Hindlimb muscle (tissue), 1 donor: ENCODE measurements around the gene SLC30A9. TPM values are rescaled to one million over a fixed set of nuclear protein-coding genes. Genes with fewer than 3 reads are reported as not detected.

ENCODE experiments used
- DNase-seq: peaks from one replicate; pipeline ENCODE4 v3.0.0-alpha.2; 2013
- polyA plus RNA-seq: library from polyadenylated mRNA; unstranded; fragments of 120-200 nt; gene quantifications from one replicate; pipeline ENCODE4 v1.2.1, GENCODE V29; 2013; ENCODE audit not compliant: insufficient read length

The SLC30A9 gene
- polyA plus RNA-seq = 48.0 TPM

DNA sequence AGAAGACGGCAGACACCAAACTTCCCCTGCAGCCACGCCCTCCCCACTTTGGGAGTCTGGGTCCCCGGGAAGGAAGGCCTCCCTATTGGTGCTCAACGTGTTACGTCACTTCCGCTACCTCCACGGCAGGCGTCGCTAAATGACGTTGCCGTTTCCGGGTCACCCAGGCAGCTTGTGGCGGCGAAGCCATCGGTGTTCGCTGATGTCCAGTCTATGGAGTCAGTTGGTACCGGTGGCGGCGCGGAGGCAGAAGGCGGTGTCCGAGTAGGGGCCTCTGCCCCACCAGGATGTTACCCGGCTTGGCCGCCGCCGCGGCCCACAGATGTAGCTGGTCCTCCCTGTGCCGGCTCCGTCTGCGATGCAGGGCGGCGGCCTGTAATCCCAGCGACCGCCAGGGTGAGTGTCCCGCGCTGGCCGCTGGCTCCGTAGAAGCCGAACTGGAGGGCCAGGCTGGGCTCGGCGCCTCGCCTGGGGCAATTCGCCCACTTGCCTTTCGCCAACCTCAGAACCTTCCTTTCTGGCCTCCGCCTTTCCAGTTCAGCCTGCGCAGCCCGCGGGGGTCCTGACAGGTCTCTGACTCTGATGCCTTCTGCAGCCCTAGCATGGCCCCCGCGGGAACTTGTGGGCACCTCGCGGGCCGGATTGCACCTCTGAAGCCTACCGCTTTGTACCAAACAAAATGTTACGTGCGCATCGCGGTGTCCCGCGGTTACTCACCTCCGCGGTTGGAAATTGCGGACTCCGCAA, at the start of gene SLC30A9:
SLC30A9 (plus strand) TSS at position 166 of the 747 bp plus-strand sequence; CDS start at position 288, 122 bp downstream.
- peak; percentile 96 for DNase-seq

DNA sequence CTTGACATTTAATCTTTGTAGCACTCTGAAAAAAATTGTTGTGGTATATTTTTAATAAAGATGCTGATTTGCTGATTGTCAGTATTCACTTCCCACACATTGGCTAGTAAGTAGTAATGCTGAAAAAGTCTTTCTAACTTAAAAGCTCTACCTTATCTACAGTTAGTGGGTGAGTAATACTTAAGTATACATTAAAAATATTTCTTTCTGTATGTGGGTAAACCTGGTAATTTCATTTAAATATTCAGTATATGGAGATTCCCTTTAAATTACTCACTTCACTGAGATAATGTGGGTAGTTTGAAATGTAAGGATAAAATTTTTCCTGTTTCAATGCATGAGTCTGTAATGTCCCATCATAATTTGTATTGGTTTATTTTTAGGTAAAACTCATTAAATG, 49.5 kb upstream of the SLC30A9 start:
- no peak for DNase-seq

DNA sequence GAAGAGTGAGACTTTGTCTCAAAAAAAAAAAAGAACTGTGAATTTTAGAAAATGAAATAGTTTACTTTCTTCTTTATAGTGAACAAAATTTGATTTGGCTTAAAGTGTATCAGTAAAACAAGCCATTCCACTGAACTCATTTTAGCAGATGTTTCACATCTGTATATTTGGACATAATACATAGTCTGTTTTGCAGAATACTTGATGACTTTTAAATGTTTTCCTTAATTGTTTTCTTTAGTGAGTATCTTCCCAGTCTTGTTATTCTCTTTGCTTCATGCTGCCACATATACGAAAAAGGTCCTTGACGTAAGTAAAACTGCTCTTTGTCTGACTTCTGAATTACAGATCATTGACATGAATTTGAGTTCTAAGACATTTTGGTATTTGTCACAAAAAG, 46.8 kb upstream of the SLC30A9 start:
- DNase-seq = no peak

DNA sequence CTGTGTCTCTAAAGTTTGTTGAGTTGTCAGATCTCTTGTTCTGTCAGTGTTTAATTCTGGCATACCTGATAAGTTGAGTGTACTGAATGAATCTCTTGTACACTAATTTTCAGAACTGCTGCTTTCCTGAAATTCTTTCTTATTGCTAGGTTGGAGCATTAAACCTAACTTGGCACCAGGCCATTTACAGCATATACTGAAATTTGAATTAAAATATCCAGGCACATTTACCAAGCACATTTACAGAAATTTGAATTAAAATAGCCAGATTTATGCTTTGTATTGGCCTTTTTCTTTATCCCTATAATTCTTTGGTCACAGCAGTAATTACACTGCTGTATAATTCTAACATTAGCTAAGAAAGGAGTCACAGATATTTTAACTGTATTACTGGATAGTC, 46.2 kb upstream of the SLC30A9 start:
- no peak for DNase-seq

DNA sequence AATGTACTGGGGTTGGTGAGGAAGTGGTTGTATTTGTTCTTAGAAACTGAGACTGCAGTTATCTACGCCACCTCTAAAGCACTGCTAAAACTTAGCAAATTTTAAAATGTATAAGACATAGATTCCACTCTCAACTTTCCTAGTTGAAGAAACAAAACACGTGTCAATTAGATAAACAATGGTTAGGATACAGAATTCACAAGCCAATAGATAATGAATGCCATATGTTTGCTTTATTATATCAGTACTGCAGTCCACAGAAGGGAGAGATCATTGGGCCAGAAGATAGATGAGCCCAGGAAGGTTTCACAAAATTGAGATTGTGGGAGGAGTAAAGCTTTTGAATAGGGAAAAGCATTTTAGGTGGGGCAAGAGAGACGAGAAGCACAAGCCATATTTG, 40.8 kb upstream of the SLC30A9 start:
- DNase-seq = no peak

DNA sequence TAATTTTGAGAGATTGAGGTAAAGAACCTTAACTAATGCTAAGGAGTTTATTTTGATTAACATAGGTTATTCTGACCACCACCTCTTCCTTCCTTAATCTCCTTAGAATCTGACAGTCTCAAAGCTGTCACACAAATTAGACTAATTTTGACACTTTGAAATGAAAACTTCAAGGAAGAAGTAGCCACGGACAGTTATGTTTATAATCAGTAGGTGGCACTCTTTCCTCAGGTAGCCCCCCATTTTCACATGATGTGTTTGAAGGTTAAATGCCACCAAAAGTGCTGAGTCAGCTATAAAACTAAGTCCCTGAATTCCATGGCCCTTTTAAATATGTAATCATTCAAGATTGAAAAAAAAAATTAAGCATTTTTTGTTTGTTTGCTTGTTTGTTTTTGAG, 32.7 kb upstream of the SLC30A9 start:
- DNase-seq = no peak

DNA sequence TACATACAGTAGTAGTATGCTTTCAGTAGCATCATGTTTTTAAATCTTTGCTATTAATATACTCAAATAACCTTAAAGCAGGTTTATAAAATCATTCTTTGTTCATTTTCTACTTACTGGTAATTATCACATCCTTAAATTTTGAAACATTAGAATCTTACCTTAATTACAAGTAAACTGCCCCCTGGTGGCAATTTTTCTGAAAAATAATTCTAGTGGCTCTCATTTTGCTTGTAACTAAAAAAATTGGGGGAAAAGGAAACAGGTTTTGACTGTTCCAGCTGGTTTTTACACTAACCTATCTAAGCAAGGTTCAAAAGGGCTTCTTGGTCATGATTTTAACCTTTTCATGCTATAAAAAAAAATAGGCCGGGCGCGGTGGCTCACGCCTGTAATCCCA, 27.2 kb upstream of the SLC30A9 start:
- no peak for DNase-seq

DNA sequence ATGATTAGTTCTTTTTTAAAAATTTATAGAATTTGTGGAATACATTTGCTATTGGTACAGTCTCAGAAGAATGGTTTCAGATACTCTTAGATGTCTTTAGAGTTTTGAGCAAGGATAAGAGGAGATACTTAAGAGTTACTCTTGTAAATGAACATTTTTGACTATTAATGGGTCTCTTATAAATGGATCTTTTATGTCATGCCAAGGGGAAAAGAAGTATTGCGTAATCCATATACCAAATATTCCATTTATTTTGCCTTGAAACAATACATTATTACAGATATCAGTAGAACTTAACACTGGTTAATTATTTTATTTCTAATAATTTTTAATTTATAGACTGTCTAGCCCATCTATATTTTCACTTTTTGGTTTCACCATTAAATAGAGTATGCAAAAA, 25.9 kb upstream of the SLC30A9 start:
- no peak for DNase-seq

DNA sequence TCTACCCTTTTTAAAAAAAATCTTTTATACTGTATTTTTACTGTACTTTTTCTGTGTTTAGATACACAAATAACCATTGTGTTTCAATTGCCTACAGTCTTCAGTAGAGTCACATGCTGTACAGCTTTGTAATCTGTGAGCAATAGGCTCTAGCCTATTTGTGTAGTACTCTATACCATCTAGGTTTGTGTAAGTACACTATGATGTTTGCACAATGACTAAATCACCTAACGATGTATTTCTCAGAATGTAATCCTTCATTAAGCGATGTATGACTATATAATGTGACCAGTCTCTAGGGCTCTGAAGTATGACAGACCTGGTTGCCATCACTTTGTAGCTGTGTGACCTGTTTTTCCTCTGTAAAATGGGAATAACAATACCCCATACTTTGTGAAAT, 22.9 kb upstream of the SLC30A9 start:
- no peak for DNase-seq

DNA sequence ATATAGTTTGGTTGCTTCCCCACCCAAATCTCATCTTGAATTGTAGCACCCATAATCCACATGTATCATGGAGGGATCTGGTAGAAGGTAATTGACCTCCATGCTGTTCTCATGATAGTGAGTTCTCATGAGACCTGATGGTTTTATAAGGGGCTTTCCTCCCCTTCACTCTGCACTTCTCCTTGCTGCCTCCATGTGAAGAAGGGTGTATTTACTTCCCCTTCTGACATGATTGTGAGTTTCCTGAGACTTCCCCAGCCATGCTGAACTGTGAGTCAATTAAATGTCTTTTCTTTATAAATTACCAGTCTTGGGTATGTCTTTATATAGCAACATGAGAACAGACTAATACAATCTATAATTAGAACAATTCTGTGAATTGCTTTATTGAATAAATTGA, 20.7 kb upstream of the SLC30A9 start:
- no peak for DNase-seq

DNA sequence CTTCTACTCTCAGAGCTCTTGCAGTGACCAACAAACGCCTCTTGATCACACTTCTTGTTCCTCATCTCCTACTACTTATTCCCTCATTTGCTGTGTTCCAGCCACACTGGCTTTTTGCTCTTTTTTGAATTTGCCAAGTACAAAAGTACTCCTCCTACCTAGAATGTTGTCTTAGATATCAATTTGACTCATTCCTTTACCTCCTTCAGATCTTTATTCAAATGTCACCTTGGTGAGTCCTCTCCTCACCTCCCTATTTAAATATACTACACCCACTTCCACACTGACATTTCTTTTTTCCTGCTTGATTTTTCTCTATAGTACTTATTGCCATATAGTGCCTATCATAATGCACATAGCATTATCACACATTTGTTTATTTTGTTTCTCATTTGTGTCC, 15.0 kb upstream of the SLC30A9 start:
- DNase-seq = no peak

DNA sequence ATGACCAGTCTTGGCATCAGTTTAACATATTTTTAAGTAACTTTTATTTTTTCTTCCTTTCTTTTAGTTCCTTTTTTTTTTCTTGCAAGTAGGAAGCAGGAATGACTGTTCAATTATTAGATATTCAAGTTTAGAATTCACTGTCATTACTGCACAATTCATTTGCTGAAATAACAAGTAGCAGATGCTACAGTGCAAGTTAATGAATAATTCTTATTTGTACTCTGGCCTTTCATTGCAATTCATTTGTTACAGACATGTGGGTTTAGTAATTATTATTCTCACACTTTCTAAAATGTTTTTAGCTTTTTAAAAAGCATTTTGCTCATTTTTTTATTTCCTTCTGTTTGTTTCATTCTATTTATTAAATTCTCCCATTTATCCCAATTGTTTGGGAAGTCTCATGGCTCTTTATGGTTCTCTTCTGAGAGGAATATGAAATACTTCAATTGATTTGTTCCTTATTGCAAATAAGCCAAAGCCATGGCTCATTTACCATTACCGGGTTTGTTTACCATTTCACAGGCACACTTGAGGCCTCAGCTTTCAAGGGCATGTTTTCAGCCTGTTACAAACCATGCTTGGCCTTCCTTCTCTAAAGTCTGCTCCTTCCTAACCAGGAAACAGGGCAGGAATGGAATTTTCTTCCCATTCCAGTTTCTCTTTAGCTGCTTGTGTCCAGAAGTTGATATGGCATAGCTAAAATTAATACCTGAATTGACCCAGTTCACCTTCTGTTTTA, 13.4 kb upstream of the SLC30A9 start:
- DNase-seq = no peak

DNA sequence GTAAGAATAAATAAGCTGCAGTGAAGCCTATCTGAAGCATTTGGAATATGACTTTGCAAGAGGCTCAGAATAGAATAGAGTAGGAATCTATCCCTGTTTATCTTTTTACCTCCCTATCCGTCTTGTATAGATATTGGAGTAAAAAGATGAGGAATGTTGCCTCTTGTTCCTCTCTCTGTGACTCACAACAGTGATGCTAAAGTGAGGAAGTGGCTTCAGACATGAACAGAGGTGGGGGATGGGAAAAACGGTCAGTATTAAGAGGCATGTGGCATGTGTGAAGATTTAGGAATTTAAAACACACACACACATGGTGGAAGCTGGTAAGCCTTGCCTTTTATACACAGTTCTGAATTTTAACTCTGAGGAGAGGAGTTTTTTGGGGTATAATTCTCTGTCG, 12.6 kb upstream of the SLC30A9 start:
- DNase-seq = no peak

DNA sequence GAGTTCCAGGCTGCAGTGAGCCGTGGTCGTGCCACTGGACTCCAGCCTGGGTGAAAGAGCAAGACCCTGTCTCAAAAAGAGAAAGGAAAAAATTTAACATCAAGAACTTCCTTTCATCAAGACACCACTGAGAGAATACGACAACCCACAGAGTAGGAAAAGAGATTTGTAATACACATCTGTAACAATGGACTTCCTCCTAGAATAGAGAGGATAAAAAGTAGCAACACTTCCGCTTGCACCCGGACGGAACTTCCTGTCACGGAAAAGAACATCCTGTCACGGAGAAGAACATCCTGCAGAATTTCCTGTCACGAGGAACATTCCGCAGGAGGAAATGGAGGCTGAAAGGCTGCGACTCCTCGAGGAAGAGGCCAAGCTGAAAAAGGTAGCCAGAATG, 8.9 kb upstream of the SLC30A9 start, which contains the start of gene DCAF4L1:
DCAF4L1 (plus strand) TSS at position 301 of the 400 bp plus-strand sequence; CDS start at position 338, 37 bp downstream.
- no peak for DNase-seq

DNA sequence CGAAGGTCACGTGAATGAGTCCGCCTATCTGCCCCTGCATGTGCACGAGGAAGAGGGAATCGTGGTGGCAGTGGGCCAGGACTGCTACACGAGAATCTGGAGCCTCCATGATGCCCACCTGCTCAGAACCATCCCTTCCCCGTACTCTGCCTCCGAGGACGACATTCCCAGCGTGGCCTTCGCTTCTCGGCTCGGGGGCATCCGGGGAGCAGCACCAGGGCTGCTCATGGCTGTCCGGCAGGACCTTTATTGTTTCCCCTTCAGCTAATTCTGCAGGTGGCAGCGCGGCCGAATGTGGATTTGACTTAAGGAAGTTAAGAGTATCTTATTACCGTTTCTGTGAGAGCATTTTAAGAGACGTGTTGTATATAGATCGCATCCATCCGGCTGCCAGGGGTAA, 7.6 kb upstream of the SLC30A9 start:
- DNase-seq = no peak

DNA sequence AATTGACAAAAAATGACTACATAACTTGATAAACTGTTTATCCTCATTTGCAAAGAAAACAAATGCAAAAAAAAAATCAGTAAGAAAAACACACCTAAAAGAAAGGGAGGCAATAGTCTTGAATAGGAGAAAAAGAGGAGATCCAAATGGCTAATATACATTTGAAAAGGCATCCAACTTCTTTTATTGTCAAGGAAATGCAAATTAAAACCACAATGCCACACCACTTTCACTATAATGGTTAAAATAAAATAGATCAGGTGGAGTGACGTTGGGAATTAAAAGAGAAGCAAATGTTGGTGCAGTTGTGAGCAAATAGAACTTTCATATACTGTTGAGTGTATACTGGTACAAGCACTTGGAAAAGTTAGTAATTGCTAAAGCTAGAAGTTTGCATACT, 5.2 kb upstream of the SLC30A9 start:
- no peak for DNase-seq

DNA sequence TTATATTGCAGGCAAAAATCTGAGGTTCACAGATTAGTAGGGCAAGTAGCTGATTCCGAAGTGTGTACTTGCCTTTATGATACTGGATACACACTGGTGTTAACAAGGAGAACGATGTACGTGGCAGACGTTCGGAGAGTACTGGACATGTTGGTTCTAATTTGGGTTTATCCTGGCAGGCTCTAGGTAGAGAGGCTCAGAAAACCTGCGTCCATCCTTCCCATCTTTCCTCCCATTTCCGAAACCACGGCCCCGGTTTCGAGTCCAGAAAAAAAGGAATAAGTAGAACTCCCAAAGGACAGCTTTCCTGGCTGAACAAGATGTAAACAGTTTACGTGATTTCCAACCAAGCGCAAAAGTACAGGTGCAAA, 351 bp upstream of the SLC30A9 start:
- no peak for DNase-seq

DNA sequence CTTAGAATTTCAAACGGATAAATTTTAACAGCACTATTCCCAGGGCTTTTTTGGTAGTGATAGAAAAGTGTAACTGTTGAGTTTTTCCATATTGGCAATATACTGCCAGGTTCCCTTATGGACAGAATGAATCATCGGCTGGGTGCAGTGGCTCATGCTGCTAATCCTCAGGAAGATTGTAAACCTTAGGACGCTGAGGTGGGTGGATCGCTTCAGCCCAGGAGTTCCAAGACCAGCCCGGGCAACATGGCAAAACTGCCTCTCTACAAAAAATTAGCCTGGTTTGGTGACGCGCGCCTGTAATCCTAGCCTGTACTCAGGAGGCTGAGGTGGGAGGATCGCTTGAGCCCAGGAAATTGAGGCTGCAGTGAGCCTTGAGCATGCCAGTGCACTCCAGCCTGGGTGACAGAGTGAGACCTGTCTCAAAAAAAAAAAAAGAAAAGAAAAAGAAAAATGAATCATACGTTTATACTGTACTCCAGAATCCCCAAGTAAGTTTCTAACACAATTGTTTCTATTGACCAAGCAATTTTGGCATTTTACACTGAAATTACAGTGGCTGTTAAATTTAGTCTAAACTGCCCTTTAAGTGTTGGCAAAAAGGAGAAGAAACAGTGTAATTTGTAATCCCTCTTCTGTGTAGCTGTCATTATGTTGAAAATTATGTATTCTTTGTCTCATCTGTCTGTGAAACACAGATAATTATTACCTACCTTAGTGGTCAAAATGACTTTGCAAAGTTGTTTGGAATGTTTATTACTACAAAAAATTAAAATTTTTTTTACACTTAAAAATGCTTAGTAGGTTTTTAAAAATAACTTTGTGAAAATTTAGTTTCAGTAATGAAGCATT, 1.8 kb downstream of the SLC30A9 start:
- no peak for DNase-seq

DNA sequence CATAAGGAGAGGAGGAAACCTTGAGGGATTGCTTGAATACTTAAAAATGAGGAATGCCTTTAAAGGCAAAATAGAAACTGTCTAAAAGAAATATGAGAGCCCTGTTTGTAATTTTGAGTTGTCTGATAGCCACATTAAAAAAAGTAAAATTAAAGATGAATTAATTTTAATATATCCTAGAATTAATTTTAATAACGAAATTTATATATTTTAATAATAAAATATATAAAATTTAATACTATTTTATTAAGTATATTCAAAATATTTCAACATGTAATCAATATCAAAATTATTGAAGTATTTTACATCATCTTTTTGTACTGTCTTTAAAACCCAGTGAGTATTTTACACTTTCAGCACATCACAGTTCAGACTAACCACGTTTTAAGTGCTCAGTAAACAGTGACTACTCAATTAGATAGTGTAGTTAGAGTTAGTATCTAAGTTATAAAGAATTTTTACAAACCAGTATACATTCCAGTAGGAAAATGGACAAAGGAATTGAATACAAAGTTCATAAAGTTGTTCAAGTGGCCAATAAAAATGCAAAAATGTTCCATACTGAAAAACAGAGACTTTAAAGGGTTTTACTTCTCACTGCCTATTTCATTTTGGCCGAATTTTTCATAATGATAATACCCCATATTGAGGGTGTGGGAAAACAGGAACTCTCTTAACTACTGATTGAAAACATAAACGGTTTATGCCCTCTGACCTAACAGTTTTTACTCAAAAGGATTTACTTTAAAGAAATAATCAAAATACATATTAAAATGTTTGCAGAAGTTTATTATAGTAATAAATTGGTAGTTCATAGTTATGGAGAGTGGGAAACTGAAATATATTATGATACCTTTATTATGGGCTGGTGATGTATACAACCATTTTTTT, 2.9 kb downstream of the SLC30A9 start:
- no peak for DNase-seq

DNA sequence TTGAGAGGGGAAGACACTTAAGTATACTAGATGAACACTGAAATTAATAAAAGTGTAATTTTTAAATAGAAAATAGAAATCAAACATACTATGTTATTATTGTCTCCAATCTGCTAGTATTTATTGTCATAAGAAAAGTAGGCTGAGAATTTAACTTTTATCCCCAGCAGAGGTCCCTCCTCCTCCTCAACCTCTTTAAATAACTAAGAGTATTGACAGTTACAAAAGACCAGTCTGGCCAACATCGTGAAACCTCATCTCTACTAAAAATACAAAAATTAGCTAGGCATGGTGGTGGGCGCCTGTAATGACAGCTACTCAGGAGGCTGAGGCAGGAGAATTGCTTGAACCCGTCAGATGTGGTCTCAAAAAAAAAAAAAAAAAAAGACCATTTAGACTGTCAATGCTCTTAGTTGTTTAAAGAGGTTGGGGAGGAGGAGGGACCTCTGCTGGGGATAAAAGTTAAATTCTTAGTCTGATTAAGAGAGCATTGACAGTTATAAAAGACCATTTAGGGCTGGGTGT, 4.2 kb downstream of the SLC30A9 start:
- DNase-seq = no peak

DNA sequence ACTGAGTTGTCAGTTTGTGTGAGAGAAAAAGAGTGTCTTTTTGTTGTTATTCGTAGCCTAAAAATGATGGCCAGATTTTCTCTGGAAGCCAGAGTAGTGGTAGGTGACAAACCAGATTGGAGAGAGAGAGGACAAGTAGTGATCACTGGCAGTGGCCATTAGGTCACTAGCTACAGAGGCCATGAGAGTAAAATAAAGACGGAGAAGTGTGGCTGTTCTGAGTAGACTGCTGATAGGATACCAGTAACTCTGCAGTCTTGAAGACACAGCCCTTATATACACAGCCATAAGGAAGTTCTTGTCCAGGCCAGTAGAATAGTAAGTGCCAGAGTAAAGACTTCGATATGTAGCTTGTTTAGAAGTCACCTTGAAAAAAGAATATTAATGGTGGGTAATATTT, 7.7 kb downstream of the SLC30A9 start:
- no peak for DNase-seq

DNA sequence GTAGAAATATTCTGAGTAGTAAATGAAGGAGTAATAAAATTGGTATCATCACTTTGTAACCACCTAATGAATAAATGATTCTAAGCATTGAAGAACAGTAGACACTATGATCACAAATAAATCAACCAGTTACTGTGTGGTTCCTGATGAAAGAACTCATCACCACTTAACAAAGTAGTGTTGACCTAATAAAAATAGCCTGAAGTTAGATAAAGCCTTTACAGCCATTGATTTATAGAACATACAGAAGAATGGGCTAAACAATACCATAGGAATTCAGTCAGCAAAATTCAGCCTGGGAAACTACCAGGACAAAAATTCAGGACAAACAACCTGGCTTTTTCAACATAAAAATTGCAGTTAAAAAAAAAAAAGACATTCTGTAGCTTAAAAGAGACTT, 9.0 kb downstream of the SLC30A9 start:
- no peak for DNase-seq
